ACC112 (cell line): ENCODE results near the gene IL5RA.
A peak's percentile ranks its signal among the peaks of the same experiment; 100 is the strongest.

Experiments used
- H2AFZ ChIP-seq: fragments of 200-600 bp; sonication (generic); one replicate; pipeline ENCODE4 v1.6.0; 2017; ENCODE audit warnings: antibody characterized with exemption, low read length; ENCODE audit not compliant: unreplicated experiment
- H3K27ac ChIP-seq: fragments of 200-600 bp; sonication (generic); 2 replicates; pipeline ENCODE4 v1.5.1; 2014; ENCODE audit warnings: low read depth, mild to moderate bottlenecking, antibody characterized with exemption, low read length, moderate library complexity
- H3K27me3 ChIP-seq: fragments of 200-600 bp; sonication (generic); 2 replicates; pipeline ENCODE4 v1.6.1; 2014; ENCODE audit warnings: mild to moderate bottlenecking, antibody characterized with exemption, low read length, moderate library complexity, mixed read lengths; ENCODE audit not compliant: insufficient read depth
- H3K36me3 ChIP-seq: fragments of 200-600 bp; sonication (generic); 2 replicates; pipeline ENCODE4 v1.6.1; 2016; ENCODE audit warnings: mild to moderate bottlenecking, antibody characterized with exemption, low read length, moderate library complexity, mixed read lengths; ENCODE audit not compliant: insufficient read depth
- H3K4me1 ChIP-seq: fragments of 200-600 bp; sonication (generic); one replicate; pipeline ENCODE4 v1.6.1; 2016; ENCODE audit warnings: low read length, mixed read lengths; ENCODE audit not compliant: insufficient read depth, unreplicated experiment, control insufficient read depth
- H3K4me3 ChIP-seq: fragments of 200-600 bp; sonication (generic); 2 replicates; pipeline ENCODE4 v1.5.1; 2014; ENCODE audit warnings: mild to moderate bottlenecking, low read depth, low read length
- H3K79me2 ChIP-seq: fragments of 200-600 bp; sonication (generic); one replicate; pipeline ENCODE4 v1.6.0; 2016; ENCODE audit warnings: low read length; ENCODE audit not compliant: control insufficient read depth, unreplicated experiment, insufficient read depth

Gene IL5RA

GRCh38 chr3:3129579-3129978 lies 19.4 kb upstream of the IL5RA start:
- Histone ChIP-seq H3K27me3 (no peaks in the 10 kb centered on the region), H3K4me3 (no peak overlapping the region), H3K4me1 (peaks cover 4% of the 10 kb centered on the region), H3K27ac (no peak overlapping the region), H2AFZ (no peak overlapping the region), H3K79me2 (peaks cover 51% of the 10 kb centered on the region), H3K36me3 (peaks cover 23% of the 10 kb centered on the region)

DNA sequence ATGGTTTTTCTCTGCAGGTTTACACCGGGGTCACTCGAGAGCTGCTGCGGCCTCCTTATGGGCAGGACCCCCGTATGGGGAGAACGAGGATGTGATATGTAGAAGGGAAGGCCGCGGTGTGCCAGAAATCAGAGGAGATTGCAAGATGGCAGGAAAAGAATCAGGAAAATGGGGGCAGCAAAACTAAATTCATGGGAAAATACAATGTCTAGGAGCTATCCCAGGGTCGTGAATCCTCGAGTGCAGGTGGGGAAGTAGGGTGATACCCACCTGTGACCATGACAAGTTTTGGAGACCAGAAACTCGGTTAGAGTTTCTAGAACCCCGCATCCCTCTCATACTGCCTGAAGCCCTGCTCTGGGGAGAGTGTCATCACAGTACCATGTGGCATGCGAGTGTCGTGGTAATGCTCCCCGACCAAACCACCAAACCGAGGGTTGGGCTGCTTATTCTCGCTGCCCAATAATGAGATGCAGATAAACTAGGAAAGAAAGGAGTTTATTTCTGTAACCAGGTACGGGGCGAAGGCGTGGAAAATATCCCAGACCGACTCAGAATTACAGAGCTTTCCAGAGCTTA lies 17.3 kb upstream of the IL5RA start:
- H3K36me3 ChIP-seq, result peaks cover 23% of the 10 kb centered on the region
- H3K79me2 ChIP-seq, result peaks cover 32% of the 10 kb centered on the region
- H2AFZ ChIP-seq, result peak overlapping the region; percentile 83
- H3K27me3 ChIP-seq, result no peaks in the 10 kb centered on the region
- H3K4me3 ChIP-seq, result peak overlapping the region; percentile 82
- H3K4me1 ChIP-seq, result peaks cover 4% of the 10 kb centered on the region
- H3K27ac ChIP-seq, result peak overlapping the region; percentile 71

DNA sequence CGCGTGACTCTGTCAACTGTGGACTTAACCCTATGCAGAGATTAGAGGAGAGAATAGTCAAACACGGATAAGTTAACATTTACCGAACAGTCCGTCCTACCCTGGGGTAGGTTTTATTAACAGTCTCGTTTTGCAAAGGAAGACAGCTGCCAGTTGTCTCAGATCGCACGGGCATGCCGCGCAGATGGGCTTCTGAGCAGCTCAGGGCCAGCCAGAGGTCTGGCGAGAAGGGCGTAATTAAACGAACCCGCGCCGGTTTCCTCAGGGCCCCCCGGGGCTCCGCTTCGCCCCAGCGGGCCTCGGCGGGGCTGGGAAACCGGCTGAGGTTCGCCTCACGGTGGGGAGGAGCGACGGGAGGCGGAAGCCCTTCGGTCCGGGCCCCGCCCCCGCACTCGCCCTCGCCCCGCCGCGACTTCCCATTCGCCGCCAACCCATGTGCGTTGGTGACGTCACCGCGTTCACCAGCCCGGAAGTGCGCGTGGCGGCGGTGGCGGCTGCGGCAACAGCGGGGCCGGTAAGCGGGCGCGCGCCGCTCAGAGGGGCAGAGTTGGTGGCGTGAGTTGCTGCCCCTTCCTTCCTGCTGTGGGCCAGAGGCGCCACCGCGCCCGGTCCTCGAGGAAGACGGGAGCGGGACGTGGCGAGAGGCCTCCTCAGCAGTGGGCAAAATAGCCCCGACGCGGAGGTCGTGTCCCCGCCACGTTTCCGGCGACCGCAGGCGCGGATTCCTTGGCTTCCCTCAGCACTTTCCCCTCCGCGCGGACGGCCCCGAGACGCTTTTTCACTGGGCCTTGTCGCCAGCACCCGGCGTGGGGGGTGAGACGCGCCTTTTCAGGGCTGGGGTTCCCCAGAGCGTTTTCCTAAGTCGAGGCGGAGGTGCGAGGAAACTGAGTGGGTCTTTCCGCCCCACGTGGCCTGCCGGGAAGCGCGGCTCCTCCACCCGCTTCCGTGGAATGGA lies 16.6 kb upstream of the IL5RA start, which contains the start of gene TRNT1:
TRNT1 (plus strand) TSS at position 464 of the 955 bp plus-strand sequence. CDS start 2,101 bp downstream, outside the sequence.
- H3K79me2 ChIP-seq, result peaks cover 32% of the 10 kb centered on the region
- peak within 1 kb of the TSS; percentile 82 for H3K4me3 ChIP-seq
- peak within 1 kb of the TSS; percentile 95 for H2AFZ ChIP-seq
- peaks cover 4% of the 10 kb centered on the region for H3K4me1 ChIP-seq
- H3K36me3 ChIP-seq, result peaks cover 23% of the 10 kb centered on the region
- peak within 1 kb of the TSS; percentile 71 for H3K27ac ChIP-seq
- H3K27me3 ChIP-seq, result no peaks in the 10 kb centered on the region

- Histone ChIP-seq H2AFZ (peak overlapping the region; percentile 95), H3K4me3 (peak overlapping the region; percentile 82), H3K79me2 (peaks cover 32% of the 10 kb centered on the region), H3K4me1 (peaks cover 4% of the 10 kb centered on the region), H3K27ac (peak overlapping the region; percentile 71; the same call in 1 of the 2 replicates), H3K27me3 (no peaks in the 10 kb centered on the region), H3K36me3 (peaks cover 19% of the 10 kb centered on the region)
Observed at GRCh38 chr3:3125977-3126376, 15.8 kb upstream of the IL5RA start.

DNA sequence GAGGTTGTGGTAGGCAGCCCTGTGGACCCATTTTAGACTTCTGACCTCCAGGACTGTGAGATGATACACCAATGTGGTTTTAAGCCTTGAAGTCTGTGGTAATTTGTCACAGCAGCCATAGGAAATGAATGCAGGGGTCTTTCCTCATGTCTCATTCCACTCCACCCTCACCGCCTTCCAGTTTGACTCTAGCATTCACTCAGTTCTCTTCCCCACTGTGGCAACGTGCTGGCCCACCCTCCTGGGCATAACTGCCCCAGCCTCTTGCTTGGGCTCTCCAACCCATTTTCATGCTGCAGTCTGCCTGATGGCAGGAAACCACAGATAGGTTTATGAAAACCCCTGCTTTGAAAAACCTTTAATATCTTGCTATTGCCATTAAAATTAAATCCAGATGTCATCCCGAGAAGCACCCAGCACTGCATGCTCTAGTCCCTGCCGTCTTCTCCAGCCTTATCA lies 9.2 kb upstream of the IL5RA start:
- no peaks in the 10 kb centered on the region for H3K4me1 ChIP-seq
- H2AFZ ChIP-seq, result no peak overlapping the region
- H3K36me3 ChIP-seq, result no peaks in the 10 kb centered on the region
- peaks cover 24% of the 10 kb centered on the region for H3K27me3 ChIP-seq
- H3K4me3 ChIP-seq, result no peak overlapping the region
- H3K27ac ChIP-seq, result no peak overlapping the region
- no peaks in the 10 kb centered on the region for H3K79me2 ChIP-seq

GRCh38 chr3:3117651-3118050 lies 7.5 kb upstream of the IL5RA start:
- Histone ChIP-seq H3K4me3 (no peak overlapping the region), H2AFZ (no peak overlapping the region), H3K27me3 (peaks cover 24% of the 10 kb centered on the region), H3K79me2 (no peaks in the 10 kb centered on the region), H3K36me3 (no peaks in the 10 kb centered on the region), H3K27ac (no peak overlapping the region), H3K4me1 (no peaks in the 10 kb centered on the region)

- no peaks in the 10 kb centered on the region for H3K79me2 ChIP-seq
- H3K27ac ChIP-seq, result no peak overlapping the region
- H3K4me1 ChIP-seq, result no peaks in the 10 kb centered on the region
- H3K36me3 ChIP-seq, result no peaks in the 10 kb centered on the region
- H3K4me3 ChIP-seq, result no peak overlapping the region
- H3K27me3 ChIP-seq, result peaks cover 36% of the 10 kb centered on the region
- no peak overlapping the region for H2AFZ ChIP-seq
Observed at GRCh38 chr3:3113042-3113709, 3.0 kb upstream of the IL5RA start.

DNA sequence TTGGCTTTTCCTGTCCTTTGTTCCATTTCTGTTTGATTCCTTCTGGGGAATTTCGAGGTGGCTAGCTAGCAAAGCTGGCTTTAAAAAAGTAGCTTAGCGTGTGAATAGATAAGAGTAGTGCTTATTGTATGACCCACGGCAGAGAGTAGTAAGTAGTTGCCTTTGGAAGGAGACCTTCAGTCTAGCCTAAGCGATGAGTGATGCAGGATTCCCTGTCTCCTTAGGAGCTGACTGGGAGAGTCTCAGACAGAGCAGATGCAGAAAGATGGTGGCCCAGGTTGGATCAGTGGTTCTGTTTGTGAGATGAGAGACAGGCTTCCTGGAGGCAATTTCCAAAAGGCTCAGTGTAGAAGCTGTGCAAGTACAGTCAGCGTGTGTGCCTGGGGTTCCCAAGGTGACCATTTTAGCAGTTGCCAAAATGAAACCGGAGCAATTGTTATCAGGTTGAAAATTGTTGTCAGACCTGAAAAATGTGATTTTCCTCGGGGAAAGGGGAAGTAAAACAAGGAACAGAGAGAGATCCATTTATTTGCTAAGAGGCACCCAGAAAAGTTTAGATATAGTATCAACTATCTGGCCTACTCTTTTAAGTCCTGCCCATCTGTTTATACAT lies 681 bp upstream of the IL5RA start:
- no peaks in the 10 kb centered on the region for H3K36me3 ChIP-seq
- peaks cover 33% of the 10 kb centered on the region for H3K27me3 ChIP-seq
- no peak overlapping the region for H3K4me3 ChIP-seq
- H2AFZ ChIP-seq, result no peak overlapping the region
- H3K4me1 ChIP-seq, result no peaks in the 10 kb centered on the region
- H3K79me2 ChIP-seq, result no peaks in the 10 kb centered on the region
- H3K27ac ChIP-seq, result no peak overlapping the region

GRCh38 chr3:3109407-3110298 lies 521 bp downstream of the IL5RA start:
- Histone ChIP-seq H3K27me3 (peaks cover 27% of the 10 kb centered on the region), H3K4me1 (no peaks in the 10 kb centered on the region), H3K4me3 (no peak overlapping the region), H3K36me3 (no peaks in the 10 kb centered on the region), H2AFZ (no peak overlapping the region), H3K27ac (no peak overlapping the region), H3K79me2 (no peaks in the 10 kb centered on the region)
